Glutamatergic neuron (in vitro differentiated cells): ENCODE measurements around the gene SNRPA. TPM values are rescaled to one million over a fixed set of nuclear protein-coding genes. Genes with fewer than 3 reads are reported as not detected.
A peak's percentile ranks its signal among the peaks of the same experiment; 100 is the strongest.

Source experiments
- DNase-seq: peaks from one replicate; pipeline ENCODE4 v3.0.0; 2022
- H3K27ac Mint-ChIP-seq: one replicate; pipeline ENCODE4 v1.8.0; 2020; ENCODE audit warnings: mild to moderate bottlenecking, mixed read lengths, inconsistent platforms; ENCODE audit not compliant: unreplicated experiment
- H3K27me3 Mint-ChIP-seq: one replicate; pipeline ENCODE4 v1.8.0; 2020; ENCODE audit warnings: mild to moderate bottlenecking, moderate library complexity, mixed read lengths, inconsistent platforms; ENCODE audit not compliant: unreplicated experiment
- H3K36me3 Mint-ChIP-seq: one replicate; pipeline ENCODE4 v1.8.0; 2020; ENCODE audit warnings: mild to moderate bottlenecking, mixed read lengths, inconsistent platforms; ENCODE audit not compliant: unreplicated experiment
- H3K4me1 Mint-ChIP-seq: one replicate; pipeline ENCODE4 v1.8.0; 2020; ENCODE audit warnings: mild to moderate bottlenecking, low read depth, mixed read lengths, inconsistent platforms; ENCODE audit not compliant: unreplicated experiment
- H3K4me3 Mint-ChIP-seq: one replicate; pipeline ENCODE4 v1.8.0; 2020; ENCODE audit warnings: mild to moderate bottlenecking, mixed read lengths, inconsistent platforms; ENCODE audit not compliant: unreplicated experiment
- H3K9me3 Mint-ChIP-seq: one replicate; pipeline ENCODE4 v1.8.0; 2020; ENCODE audit warnings: mild to moderate bottlenecking, moderate library complexity, mixed read lengths, inconsistent platforms; ENCODE audit not compliant: unreplicated experiment
- total RNA-seq: library from RNA; stranded (reverse); fragmentation: NEBNext Ultra II Directional; extraction: Animal tissue kit (Norgen Biotek cat#: 25700); gene quantifications from one replicate; pipeline ENCODE4 v1.2.1, GENCODE V29; 2021; ENCODE audit not compliant: unreplicated experiment
- TF ChIP-seq, protein P1 (sequence below): fragments of 200-600 bp; sonication (generic); IDR thresholded peaks from one replicate; pipeline ENCODE4 v1.5.0; 2021; ENCODE audit not compliant: partially characterized antibody, unreplicated experiment

Gene SNRPA
- total RNA-seq, 1 donor from 2014 or later = 70.3 TPM

DNA sequence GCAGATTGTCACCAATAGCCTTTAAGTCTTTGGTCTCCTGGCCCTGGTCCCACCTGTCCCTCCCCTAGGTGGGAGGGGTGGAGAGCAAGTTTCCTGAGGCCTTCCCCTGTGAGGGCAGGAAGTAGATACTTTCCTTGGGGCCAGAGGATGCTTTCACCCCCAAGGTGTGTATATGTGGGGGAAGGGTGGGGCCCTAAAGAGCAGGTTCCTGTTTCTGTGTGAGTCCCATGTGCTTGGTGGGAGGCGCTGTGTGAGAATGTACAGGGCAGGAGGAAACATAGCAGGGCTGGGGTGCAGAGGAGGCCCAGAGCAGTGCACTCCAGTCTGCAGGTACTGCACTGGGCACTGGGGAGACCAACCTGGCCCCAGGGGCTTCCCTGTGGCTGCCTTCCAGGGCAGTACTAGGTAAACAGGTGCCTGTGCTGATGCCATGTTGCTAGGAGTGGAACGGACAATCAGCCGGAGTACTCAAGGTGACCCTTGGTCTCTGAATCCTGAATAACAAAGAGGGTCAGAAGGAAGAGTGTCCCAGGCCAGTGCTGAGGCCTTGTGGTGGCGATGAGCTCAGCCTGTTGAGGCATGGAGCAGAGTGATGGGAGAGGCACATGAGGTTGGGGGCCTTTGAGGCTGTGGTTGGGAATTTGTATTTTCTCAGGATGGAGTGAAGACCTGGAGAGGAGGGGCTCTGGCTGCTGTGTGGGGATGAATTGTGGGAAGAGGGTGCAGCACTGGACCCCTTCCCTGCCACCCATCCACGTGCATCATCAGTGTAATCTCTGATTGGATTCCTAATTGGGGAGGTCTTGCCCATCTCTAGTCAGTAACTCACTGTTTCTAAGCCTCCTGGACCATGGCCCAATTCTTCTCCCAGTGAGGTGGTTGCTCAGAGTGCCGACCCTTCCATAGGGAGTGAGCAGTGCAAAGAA is 53.1 kb downstream of the SNRPA start:
- DNase-seq = no peak
- peak overlapping the region; percentile 86 for H3K27ac Mint-ChIP-seq
- H3K4me1 Mint-ChIP-seq = peaks cover 52% of the 10 kb centered on the region
- peak overlapping the region; percentile 77 for H3K4me3 Mint-ChIP-seq
- H3K9me3 Mint-ChIP-seq = peaks cover 12% of the 10 kb centered on the region
- no peaks in the 10 kb centered on the region for H3K36me3 Mint-ChIP-seq
- TF ChIP-seq, protein P1, sequence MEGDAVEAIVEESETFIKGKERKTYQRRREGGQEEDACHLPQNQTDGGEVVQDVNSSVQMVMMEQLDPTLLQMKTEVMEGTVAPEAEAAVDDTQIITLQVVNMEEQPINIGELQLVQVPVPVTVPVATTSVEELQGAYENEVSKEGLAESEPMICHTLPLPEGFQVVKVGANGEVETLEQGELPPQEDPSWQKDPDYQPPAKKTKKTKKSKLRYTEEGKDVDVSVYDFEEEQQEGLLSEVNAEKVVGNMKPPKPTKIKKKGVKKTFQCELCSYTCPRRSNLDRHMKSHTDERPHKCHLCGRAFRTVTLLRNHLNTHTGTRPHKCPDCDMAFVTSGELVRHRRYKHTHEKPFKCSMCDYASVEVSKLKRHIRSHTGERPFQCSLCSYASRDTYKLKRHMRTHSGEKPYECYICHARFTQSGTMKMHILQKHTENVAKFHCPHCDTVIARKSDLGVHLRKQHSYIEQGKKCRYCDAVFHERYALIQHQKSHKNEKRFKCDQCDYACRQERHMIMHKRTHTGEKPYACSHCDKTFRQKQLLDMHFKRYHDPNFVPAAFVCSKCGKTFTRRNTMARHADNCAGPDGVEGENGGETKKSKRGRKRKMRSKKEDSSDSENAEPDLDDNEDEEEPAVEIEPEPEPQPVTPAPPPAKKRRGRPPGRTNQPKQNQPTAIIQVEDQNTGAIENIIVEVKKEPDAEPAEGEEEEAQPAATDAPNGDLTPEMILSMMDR = no peak
- H3K27me3 Mint-ChIP-seq = peaks cover 12% of the 10 kb centered on the region

DNA sequence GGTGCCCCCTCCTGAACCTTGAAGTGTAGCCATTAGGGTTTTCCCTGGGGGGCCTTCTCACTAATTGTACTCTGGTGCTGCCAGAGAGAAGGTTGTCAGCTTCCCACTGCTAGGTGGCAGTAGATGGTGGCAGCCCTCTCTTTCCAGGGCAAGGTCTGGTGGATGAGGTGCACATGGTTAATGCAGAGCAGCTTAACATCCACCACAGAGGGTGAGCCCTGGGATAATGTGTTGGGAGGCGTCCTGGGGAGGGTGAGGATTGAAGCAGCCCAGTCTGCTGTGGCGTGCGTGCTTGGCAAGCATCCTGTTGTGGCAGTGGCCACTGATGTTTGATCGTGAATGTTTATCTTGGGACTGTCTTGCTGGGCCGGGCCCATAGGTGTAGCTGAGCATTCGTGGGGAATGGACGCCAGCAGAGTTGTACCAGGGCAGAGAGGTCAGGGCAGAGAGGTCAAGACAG is 53.8 kb downstream of the SNRPA start:
- DNase-seq = no peak
- Mint-ChIP-seq H3K27me3 (peaks cover 12% of the 10 kb centered on the region), H3K27ac (peak overlapping the region; percentile 86), H3K4me1 (peaks cover 53% of the 10 kb centered on the region), H3K9me3 (peaks cover 12% of the 10 kb centered on the region), H3K36me3 (no peaks in the 10 kb centered on the region), H3K4me3 (peak overlapping the region; percentile 77)
- TF ChIP-seq, protein P1 = no peak

DNA sequence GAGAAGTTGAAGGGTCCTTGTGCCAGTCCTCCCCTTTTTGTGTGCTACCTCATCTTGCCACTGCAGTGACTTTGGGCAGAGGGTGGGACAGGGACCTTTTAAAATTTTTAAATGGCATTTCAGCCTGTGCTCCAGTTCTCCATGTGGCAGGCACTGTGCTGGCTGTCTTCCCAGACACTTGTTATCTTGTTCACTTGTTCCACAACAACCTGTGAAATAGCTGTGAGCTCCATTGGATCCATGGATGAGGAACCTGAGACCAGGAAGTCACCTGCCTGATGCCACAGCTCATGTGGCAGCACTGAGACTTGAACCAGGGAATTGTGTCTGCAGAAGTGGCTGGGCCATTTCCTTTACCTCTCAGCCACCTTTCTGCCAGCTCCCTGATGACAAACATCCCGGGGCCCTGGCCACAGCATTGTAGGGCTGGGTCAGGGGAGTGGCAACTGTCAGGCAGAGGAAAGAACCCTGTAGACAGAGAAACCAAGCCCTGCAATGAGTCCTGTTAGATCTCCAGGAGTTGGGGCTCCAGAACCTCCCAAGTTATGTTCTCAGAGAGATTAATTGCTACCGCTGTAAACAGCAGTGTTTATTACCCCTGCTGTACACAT is 54.4 kb downstream of the SNRPA start:
- H3K4me3 Mint-ChIP-seq = peak overlapping the region; percentile 77
- no peaks in the 10 kb centered on the region for H3K36me3 Mint-ChIP-seq
- TF ChIP-seq, protein P1 = no peak
- peak overlapping the region; percentile 86 for H3K27ac Mint-ChIP-seq
- peaks cover 12% of the 10 kb centered on the region for H3K27me3 Mint-ChIP-seq
- peaks cover 54% of the 10 kb centered on the region for H3K4me1 Mint-ChIP-seq
- DNase-seq = no peak
- H3K9me3 Mint-ChIP-seq = peaks cover 9% of the 10 kb centered on the region

DNA sequence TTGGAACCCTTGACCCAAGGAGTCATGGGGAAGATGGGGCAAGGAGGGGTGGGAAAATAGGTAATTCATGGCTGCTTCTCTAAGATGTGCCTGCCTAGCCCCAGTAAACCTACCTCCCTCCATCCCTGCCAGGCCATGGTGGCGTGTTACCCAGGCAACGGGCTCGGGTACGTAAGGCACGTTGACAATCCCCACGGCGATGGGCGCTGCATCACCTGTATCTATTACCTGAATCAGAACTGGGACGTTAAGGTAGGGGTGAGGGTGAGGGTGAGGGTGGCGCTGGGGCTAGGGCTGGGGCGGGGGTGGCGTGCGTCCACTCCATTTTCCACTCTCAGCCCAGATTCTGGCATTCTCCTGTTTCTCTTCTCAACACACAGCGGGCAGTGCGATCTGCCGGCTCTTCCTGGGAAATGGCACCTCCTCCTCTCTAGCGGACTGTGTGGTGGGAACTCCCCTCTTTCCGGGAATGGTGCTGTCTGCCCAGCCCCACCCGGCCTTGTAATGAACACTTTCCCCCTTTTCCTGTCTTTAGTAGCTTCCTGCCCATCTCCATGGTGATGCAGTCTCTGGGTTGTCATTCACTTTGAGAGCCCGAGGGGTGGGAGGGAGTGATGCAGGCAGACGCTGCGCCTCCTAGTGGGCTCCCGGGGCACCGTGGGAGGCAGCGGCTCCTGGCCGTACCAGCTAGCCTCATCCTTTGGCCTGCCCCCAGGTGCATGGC is 55.6 kb downstream of the SNRPA start:
- Mint-ChIP-seq H3K4me1 (peaks cover 55% of the 10 kb centered on the region), H3K4me3 (peak overlapping the region; percentile 91), H3K27me3 (peaks cover 12% of the 10 kb centered on the region), H3K36me3 (no peaks in the 10 kb centered on the region), H3K27ac (peak overlapping the region; percentile 33), H3K9me3 (peaks cover 11% of the 10 kb centered on the region)
- TF ChIP-seq, protein P1 = peak; percentile 78
- DNase-seq = peak; percentile 94
